DOHH2 (cell line): ENCODE data around the gene CCNE1.

Source experiments
- H3F3A ChIP-seq: fragments of 200-600 bp; sonication (generic), shearing (Covaris generic); 2 replicates; pipeline ENCODE4 v1.6.0; 2016; ENCODE audit warnings: antibody characterized with exemption, mild to moderate bottlenecking; ENCODE audit not compliant: control insufficient read depth, insufficient read depth
- H3K27ac ChIP-seq: fragments of 200-600 bp; sonication (generic); 2 replicates; pipeline ENCODE4 v1.5.1; 2014; ENCODE audit warnings: low read depth, mild to moderate bottlenecking, low read length, moderate library complexity
- H3K27me3 ChIP-seq: fragments of 200-600 bp; sonication (generic); 2 replicates; pipeline ENCODE4 v1.6.1; 2014; ENCODE audit warnings: mild to moderate bottlenecking, low read length, mixed read lengths; ENCODE audit not compliant: control insufficient read depth
- H3K36me3 ChIP-seq: fragments of 200-600 bp; sonication (generic); 2 replicates; pipeline ENCODE4 v1.6.1; 2014; ENCODE audit warnings: mild to moderate bottlenecking, low read length, moderate library complexity, mixed read lengths; ENCODE audit not compliant: control insufficient read depth
- H3K4me1 ChIP-seq: fragments of 200-600 bp; sonication (generic); 2 replicates; pipeline ENCODE4 v1.6.1; 2014; ENCODE audit warnings: mild to moderate bottlenecking, low read length, mixed read lengths; ENCODE audit not compliant: control insufficient read depth
- H3K4me2 ChIP-seq: fragments of 200-600 bp; sonication (generic); 2 replicates; pipeline ENCODE4 v1.6.0; 2014; ENCODE audit warnings: mild to moderate bottlenecking, low read length, moderate library complexity
- H3K4me3 ChIP-seq: fragments of 200-600 bp; sonication (generic); 2 replicates; pipeline ENCODE4 v1.5.1; 2014; ENCODE audit warnings: mild to moderate bottlenecking, low read length, mixed read lengths
- H3K79me2 ChIP-seq: fragments of 200-600 bp; sonication (generic); 2 replicates; pipeline ENCODE4 v1.6.1; 2014; ENCODE audit warnings: mild to moderate bottlenecking, low read length, mixed read lengths; ENCODE audit not compliant: control insufficient read depth
- H3K9me2 ChIP-seq: fragments of 200-600 bp; sonication (generic); replicated peaks from 2 replicates; pipeline ENCODE4 v1.6.1; 2014; ENCODE audit warnings: mild to moderate bottlenecking, low read length, mixed read lengths; ENCODE audit not compliant: control insufficient read depth
- H3K9me3 ChIP-seq: fragments of 200-600 bp; sonication (generic); 2 replicates; pipeline ENCODE4 v1.6.1; 2014; ENCODE audit warnings: antibody characterized with exemption, low read length, mixed read lengths; ENCODE audit not compliant: control insufficient read depth, insufficient read depth
- H4K20me1 ChIP-seq: fragments of 200-600 bp; sonication (generic); 2 replicates; pipeline ENCODE4 v1.6.0; 2014; ENCODE audit warnings: low read depth, mild to moderate bottlenecking, antibody characterized with exemption, low read length, moderate library complexity; ENCODE audit not compliant: control insufficient read depth, insufficient read depth
- EZH2phosphoT487 ChIP-seq: fragments of 200-600 bp; sonication (generic); IDR thresholded peaks from 2 replicates; pipeline ENCODE4 v1.6.1; 2017; ENCODE audit warnings: borderline replicate concordance, mild to moderate bottlenecking, antibody characterized with exemption, low read length, moderate library complexity, mixed read lengths
- TF ChIP-seq, protein P1 (sequence below): fragments of 200-600 bp; sonication (generic); IDR thresholded peaks from one replicate; pipeline ENCODE4 v1.5.1; 2014; ENCODE audit warnings: antibody characterized with exemption, mild to moderate bottlenecking, low read depth, low read length; ENCODE audit not compliant: poor library complexity, severe bottlenecking

The CCNE1 gene

GRCh38 chr19:29836409-29836825 lies 24.6 kb downstream of the CCNE1 start:
- Histone ChIP-seq H3K9me2 (no peaks in the 10 kb centered on the region), H3K27ac (no peak overlapping the region), H4K20me1 (no peaks in the 10 kb centered on the region), H3K4me1 (peaks cover 9% of the 10 kb centered on the region), H3K4me2 (no peak overlapping the region), H3K79me2 (no peaks in the 10 kb centered on the region), H3K9me3 (no peaks in the 10 kb centered on the region), H3K27me3 (peaks cover 8% of the 10 kb centered on the region), H3F3A (no peaks in the 10 kb centered on the region), H3K4me3 (no peak overlapping the region), H3K36me3 (no peaks in the 10 kb centered on the region)
- TF ChIP-seq EZH2phosphoT487: no peak
- TF ChIP-seq, protein P1, sequence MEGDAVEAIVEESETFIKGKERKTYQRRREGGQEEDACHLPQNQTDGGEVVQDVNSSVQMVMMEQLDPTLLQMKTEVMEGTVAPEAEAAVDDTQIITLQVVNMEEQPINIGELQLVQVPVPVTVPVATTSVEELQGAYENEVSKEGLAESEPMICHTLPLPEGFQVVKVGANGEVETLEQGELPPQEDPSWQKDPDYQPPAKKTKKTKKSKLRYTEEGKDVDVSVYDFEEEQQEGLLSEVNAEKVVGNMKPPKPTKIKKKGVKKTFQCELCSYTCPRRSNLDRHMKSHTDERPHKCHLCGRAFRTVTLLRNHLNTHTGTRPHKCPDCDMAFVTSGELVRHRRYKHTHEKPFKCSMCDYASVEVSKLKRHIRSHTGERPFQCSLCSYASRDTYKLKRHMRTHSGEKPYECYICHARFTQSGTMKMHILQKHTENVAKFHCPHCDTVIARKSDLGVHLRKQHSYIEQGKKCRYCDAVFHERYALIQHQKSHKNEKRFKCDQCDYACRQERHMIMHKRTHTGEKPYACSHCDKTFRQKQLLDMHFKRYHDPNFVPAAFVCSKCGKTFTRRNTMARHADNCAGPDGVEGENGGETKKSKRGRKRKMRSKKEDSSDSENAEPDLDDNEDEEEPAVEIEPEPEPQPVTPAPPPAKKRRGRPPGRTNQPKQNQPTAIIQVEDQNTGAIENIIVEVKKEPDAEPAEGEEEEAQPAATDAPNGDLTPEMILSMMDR: no peak

- H3K4me1 ChIP-seq: peaks cover 9% of the 10 kb centered on the region
- H3K4me2 ChIP-seq: peak overlapping the region; percentile 32; the same call in 1 of the 2 replicates
- H3K9me2 ChIP-seq: no peaks in the 10 kb centered on the region
- H3K27ac ChIP-seq: no peak overlapping the region
- H3K36me3 ChIP-seq: no peaks in the 10 kb centered on the region
- H3K9me3 ChIP-seq: no peaks in the 10 kb centered on the region
- no peak overlapping the region for H3K4me3 ChIP-seq
- no peaks in the 10 kb centered on the region for H3F3A ChIP-seq
- TF ChIP-seq, protein P1: no peak
- no peak for TF ChIP-seq EZH2phosphoT487
- H3K27me3 ChIP-seq: peaks cover 15% of the 10 kb centered on the region
- H4K20me1 ChIP-seq: no peaks in the 10 kb centered on the region
- H3K79me2 ChIP-seq: no peaks in the 10 kb centered on the region
Observed at GRCh38 chr19:29837448-29837981, 25.7 kb downstream of the CCNE1 start.

DNA sequence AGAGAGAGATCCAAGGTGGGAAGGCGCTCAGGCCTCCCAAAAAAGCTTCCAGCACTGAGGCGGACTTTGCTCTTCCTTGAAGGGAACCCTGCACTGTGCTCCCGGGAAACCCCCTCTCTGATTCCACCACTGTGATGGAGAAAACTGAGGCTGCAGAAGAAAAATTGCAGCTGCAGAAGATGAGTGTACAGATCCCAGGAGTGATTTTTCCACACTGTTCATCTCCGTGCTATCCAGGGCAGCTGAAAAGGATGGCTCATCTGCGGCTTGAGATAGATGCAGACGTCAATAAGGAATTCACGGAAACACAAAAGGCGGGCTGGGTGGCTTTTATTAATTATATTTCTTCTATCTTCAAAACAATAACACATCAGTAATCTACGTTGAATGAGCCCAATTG lies 26.2 kb downstream of the CCNE1 start:
- Histone ChIP-seq H3K9me3 (no peaks in the 10 kb centered on the region), H3K27me3 (peaks cover 20% of the 10 kb centered on the region), H3K4me3 (no peak overlapping the region), H3K36me3 (no peaks in the 10 kb centered on the region), H3K4me1 (peaks cover 9% of the 10 kb centered on the region), H3F3A (no peaks in the 10 kb centered on the region), H3K79me2 (no peaks in the 10 kb centered on the region), H3K4me2 (no peak overlapping the region), H3K27ac (no peak overlapping the region), H4K20me1 (no peaks in the 10 kb centered on the region), H3K9me2 (no peaks in the 10 kb centered on the region)
- no peak for TF ChIP-seq EZH2phosphoT487
- TF ChIP-seq, protein P1: no peak
